H1 (cell line): ENCODE data around the gene GPSM1. TPM values are rescaled to one million over a fixed set of nuclear protein-coding genes. Genes with fewer than 3 reads are reported as not detected.

Experiments used
- CTCF ChIA-PET: fragments of 300-600 bp; sonication (Branson Sonifier 250); formaldehyde crosslinking; loops from one replicate; lab custom pipeline; 2021; ENCODE audit not compliant: partially characterized antibody; lab: Charles Lee
- POLR2A ChIA-PET: fragments of 300-600 bp; sonication (Branson Sonifier 250); formaldehyde crosslinking; loops from one replicate; lab custom pipeline; 2021; ENCODE audit warnings: inconsistent platforms; ENCODE audit not compliant: partially characterized antibody; lab: Charles Lee
- DNase-seq, 2 experiments: peaks; one replicate each; pipeline versions ENCODE4 v3.0.0 to v3.0.0-alpha.2; 2010 to 2022; ENCODE audit warnings: low spot score in 2 of 2, low read depth in 1 of 2, mixed read lengths in 1 of 2
- FAIRE-seq: peaks from 2 replicates; lab custom pipeline; 2011; peaks lifted over from hg19 to GRCh38; lab: Jason Lieb, UNC
- H2AFZ ChIP-seq: 2 replicates; pipeline ENCODE4 v1.8.1; 2012; ENCODE audit warnings: low read length, inconsistent platforms
- H2AK5ac ChIP-seq: 2 replicates; pipeline ENCODE4 v1.6.1; 2013; ENCODE audit warnings: low read depth, low read length
- H2BK120ac ChIP-seq: replicated peaks from 2 replicates; pipeline ENCODE3; 2013; ENCODE audit warnings: low read depth, low read length, inconsistent platforms
- H2BK12ac ChIP-seq: 2 replicates; pipeline ENCODE4 v1.6.1; 2013; ENCODE audit warnings: low read depth, low read length
- H2BK15ac ChIP-seq: 2 replicates; pipeline ENCODE4 v1.6.1; 2013; ENCODE audit warnings: low read length
- H2BK20ac ChIP-seq: 2 replicates; pipeline ENCODE4 v1.6.1; 2013; ENCODE audit warnings: low read length
- H2BK5ac ChIP-seq: 2 replicates; pipeline ENCODE4 v1.6.1; 2013; ENCODE audit warnings: low read depth, low read length
- H3K14ac ChIP-seq: 2 replicates; pipeline ENCODE4 v1.6.1; 2013; ENCODE audit warnings: inconsistent platforms; ENCODE audit not compliant: insufficient read length
- H3K18ac ChIP-seq: 2 replicates; pipeline ENCODE4 v1.6.1; 2013; ENCODE audit warnings: low read length; ENCODE audit errors: extremely low read depth
- H3K23ac ChIP-seq: 2 replicates; pipeline ENCODE4 v1.6.1; 2013; ENCODE audit warnings: inconsistent platforms; ENCODE audit not compliant: insufficient read length
- H3K23me2 ChIP-seq: 2 replicates; pipeline ENCODE4 v1.6.1; 2013; ENCODE audit warnings: low read depth, low read length
- H3K27ac ChIP-seq: 2 replicates; pipeline ENCODE4 v1.6.1; 2011; ENCODE audit warnings: low read depth, low read length, inconsistent platforms
- H3K27me3 ChIP-seq, 4 experiments: replicated peaks in 1 of 4; 1 replicate in 1 of 4; 2 replicates in 3 of 4; pipeline versions ENCODE4 v1.6.1 to v1.8.1; 2011 to 2013; ENCODE audit warnings: low read length in 3 of 4, mild to moderate bottlenecking in 3 of 4, inconsistent platforms in 2 of 4, mixed read lengths in 2 of 4, moderate library complexity in 1 of 4; ENCODE audit not compliant: control insufficient read depth in 3 of 4, insufficient read depth in 3 of 4; ENCODE audit errors: extremely low read depth in 1 of 4
- H3K36me3 ChIP-seq, 4 experiments: 2 replicates each; pipeline versions ENCODE4 v1.6.1 to v1.8.1; 2011 to 2013; ENCODE audit warnings: mild to moderate bottlenecking in 4 of 4, low read length in 3 of 4, moderate library complexity in 2 of 4, control low read depth in 1 of 4, inconsistent platforms in 1 of 4; ENCODE audit not compliant: insufficient read depth in 4 of 4, control insufficient read depth in 2 of 4
- H3K4ac ChIP-seq: replicated peaks from 2 replicates; pipeline ENCODE3; 2013; ENCODE audit warnings: low read length, low read depth, mixed read lengths, inconsistent platforms; ENCODE audit not compliant: insufficient read length
- H3K4me1 ChIP-seq, 4 experiments: replicated peaks in 1 of 4; 1 replicate in 1 of 4; 2 replicates in 3 of 4; pipeline versions ENCODE4 v1.6.1 to v1.8.1; 2011 to 2013; ENCODE audit warnings: low read length in 3 of 4, inconsistent platforms in 2 of 4, mixed read lengths in 1 of 4; ENCODE audit not compliant: insufficient read depth in 4 of 4, control insufficient read depth in 3 of 4
- H3K4me2 ChIP-seq, 2 experiments: 2 replicates each; pipeline versions ENCODE4 v1.6.1 to v1.8.1; 2011 to 2013; ENCODE audit warnings: low read depth in 2 of 2, low read length in 2 of 2, control low read depth in 1 of 2, inconsistent platforms in 1 of 2, mild to moderate bottlenecking in 1 of 2; ENCODE audit not compliant: insufficient read depth in 1 of 2
- H3K4me3 ChIP-seq, 4 experiments: fragments of 200-600, 300-600 bp in 1 of 4; sonication (generic), shearing (Covaris generic), sonication (Bioruptor Twin) in 1 of 4; 2 replicates each; pipeline versions ENCODE4 v1.5.1 to v1.8.1; 2011 to 2016; ENCODE audit warnings: low read length in 4 of 4, low read depth in 3 of 4, control low read depth in 2 of 4, inconsistent platforms in 2 of 4, mild to moderate bottlenecking in 2 of 4, mixed read lengths in 1 of 4, moderate library complexity in 1 of 4; ENCODE audit not compliant: insufficient read depth in 2 of 4; ENCODE audit errors: extremely low read depth in 1 of 4
- H3K56ac ChIP-seq: replicated peaks from 2 replicates; pipeline ENCODE3; 2013; ENCODE audit warnings: low read depth, mild to moderate bottlenecking, mixed read lengths, low read length, inconsistent platforms; ENCODE audit not compliant: insufficient read length
- H3K79me1 ChIP-seq: 2 replicates; pipeline ENCODE4 v1.6.1; 2013; ENCODE audit warnings: low read depth, low read length, control low read depth
- H3K79me2 ChIP-seq, 2 experiments: 2 replicates each; pipeline versions ENCODE4 v1.6.1 to v1.8.1; 2012 to 2013; ENCODE audit warnings: low read length in 2 of 2, mild to moderate bottlenecking in 2 of 2, inconsistent platforms in 1 of 2; ENCODE audit not compliant: insufficient read depth in 2 of 2, control insufficient read depth in 1 of 2
- H3K9ac ChIP-seq, 4 experiments: replicated peaks in 1 of 4; 1 replicate in 1 of 4; 2 replicates in 3 of 4; pipeline versions ENCODE4 v1.6.1 to v1.8.1; 2011 to 2013; ENCODE audit warnings: low read depth in 3 of 4, low read length in 3 of 4, control low read depth in 2 of 4, mild to moderate bottlenecking in 2 of 4, moderate library complexity in 2 of 4, inconsistent platforms in 1 of 4; ENCODE audit errors: extremely low read depth in 1 of 4
- H3K9me3 ChIP-seq, 2 experiments: 2 replicates each; pipeline versions ENCODE4 v1.6.1 to v1.8.1; 2012 to 2013; ENCODE audit warnings: mild to moderate bottlenecking in 2 of 2, moderate library complexity in 2 of 2, control low read depth in 1 of 2, inconsistent platforms in 1 of 2, low read depth in 1 of 2, low read length in 1 of 2, mixed read lengths in 1 of 2; ENCODE audit not compliant: insufficient read depth in 2 of 2
- H4K20me1 ChIP-seq, 2 experiments: replicated peaks in 1 of 2; 2 replicates each; pipeline versions ENCODE3 to v1.8.1; 2011 to 2013; ENCODE audit warnings: inconsistent platforms in 2 of 2, low read length in 2 of 2, mild to moderate bottlenecking in 1 of 2; ENCODE audit not compliant: insufficient read depth in 2 of 2, control insufficient read depth in 1 of 2
- H4K5ac ChIP-seq: 2 replicates; pipeline ENCODE4 v1.6.1; 2013; ENCODE audit warnings: low read length, low read depth, mixed read lengths, inconsistent platforms; ENCODE audit not compliant: insufficient read length
- H4K8ac ChIP-seq: 2 replicates; pipeline ENCODE4 v1.8.0; 2013; ENCODE audit warnings: mild to moderate bottlenecking, moderate library complexity, low read length, inconsistent platforms; ENCODE audit not compliant: insufficient read depth; ENCODE audit errors: extremely low read depth
- H4K91ac ChIP-seq: replicated peaks from 2 replicates; pipeline ENCODE3; 2013; ENCODE audit warnings: low read length, mixed read lengths, inconsistent platforms; ENCODE audit not compliant: insufficient read length
- EP300 ChIP-seq, 2 experiments: IDR thresholded peaks; 1 replicate in 1 of 2; 2 replicates in 1 of 2; pipeline ENCODE4 v1.6.1; 2011 to 2012; ENCODE audit warnings: low read depth in 2 of 2, low read length in 2 of 2, mild to moderate bottlenecking in 2 of 2, borderline replicate concordance in 1 of 2, inconsistent platforms in 1 of 2, moderate library complexity in 1 of 2
- GABPA ChIP-seq: IDR thresholded peaks from 2 replicates; pipeline ENCODE4 v1.6.1; 2011; ENCODE audit warnings: mild to moderate bottlenecking, low read length, moderate library complexity, borderline replicate concordance; ENCODE audit not compliant: insufficient read depth
- HDAC6 ChIP-seq: IDR thresholded peaks from one replicate; pipeline ENCODE4 v1.7.1; 2012; ENCODE audit warnings: low read depth, mild to moderate bottlenecking, inconsistent platforms, low read length, moderate library complexity
- JUN ChIP-seq: IDR thresholded peaks from 2 replicates; pipeline ENCODE4 v1.6.1; 2011; ENCODE audit warnings: low read depth, mild to moderate bottlenecking, improper control_type of control experiment, low read length
- POLR2AphosphoS5 ChIP-seq: IDR thresholded peaks from 2 replicates; pipeline ENCODE4 v1.6.1; 2011; ENCODE audit warnings: low read depth, low read length
- RBBP5 ChIP-seq: IDR thresholded peaks from 2 replicates; pipeline ENCODE4 v1.7.1; 2012; ENCODE audit warnings: low read depth, mild to moderate bottlenecking, inconsistent platforms, low read length, moderate library complexity, borderline replicate concordance
- SIN3A ChIP-seq, 2 experiments: IDR thresholded peaks in 1 of 2; conservative IDR thresholded peaks in 1 of 2; 2 replicates each; pipeline ENCODE4 v1.6.1; 2011 to 2012; ENCODE audit warnings: low read length in 2 of 2, improper control_type of control experiment in 1 of 2, low read depth in 1 of 2, mild to moderate bottlenecking in 1 of 2
- SIRT6 ChIP-seq: IDR thresholded peaks from one replicate; pipeline ENCODE4 v1.7.1; 2012; ENCODE audit warnings: low read length, inconsistent platforms
- SP2 ChIP-seq: IDR thresholded peaks from 2 replicates; pipeline ENCODE4 v1.6.1; 2012; ENCODE audit warnings: mild to moderate bottlenecking, low read length, inconsistent platforms
- WGBS, 2 experiments: shearing (Covaris generic) in 1 of 2; methylation state at CpG; one replicate each; pipeline versions ENCODE4 v1.1.6 to v1.1.7; 2013 to 2015; ENCODE audit warnings: low lambda C conversion rate in 2 of 2, mixed read lengths in 2 of 2, inconsistent platforms in 1 of 2, low coverage in 1 of 2, missing lambda C conversion rate in 1 of 2; ENCODE audit not compliant: insufficient replicate concordance in 2 of 2, insufficient coverage in 1 of 2, insufficient read length in 1 of 2; ENCODE audit errors: extremely low coverage in 1 of 2, missing lambda C conversion rate in 1 of 2; 5-methylcytosine and 5-hydroxymethylcytosine counted together
- polyA plus RNA-seq, 7 experiments: library from polyadenylated mRNA; depleted of rRNA in 3 of 7; stranded (reverse) in 5 of 7; unstranded in 2 of 7; fragments of >200 nt in 5 of 7; fragments of 200-250 nt in 2 of 7; gene quantifications; 1 replicate in 5 of 7; 2 replicates in 1 of 7; 4 replicates in 1 of 7; pipeline versions ENCODE4 v1.2.1 to v1.2.3, GENCODE V29; 2011 to 2013; ENCODE audit warnings: missing spikeins in 2 of 7, mixed read lengths in 2 of 7
- total RNA-seq: library from RNA; stranded (reverse); fragmentation: NEBNext Ultra II Directional; extraction: Animal tissue kit (Norgen Biotek cat#: 25700); gene quantifications from 2 replicates; pipeline ENCODE4 v1.2.1, GENCODE V29; 2021
- TF ChIP-seq, protein P1 (sequence below): IDR thresholded peaks from 2 replicates; pipeline ENCODE4 v1.6.1; 2011; ENCODE audit warnings: low read depth, mild to moderate bottlenecking, low read length; ENCODE audit not compliant: insufficient read depth

GPSM1 gene
- total and polyA plus RNA-seq, 2 of the 8 experiments (the other 6 are each of a cell fraction or from before 2014, with no cell fraction given): 12.8 to 18.0 TPM

- H2AFZ ChIP-seq: no peak overlapping the region
- H2BK20ac ChIP-seq: no peak overlapping the region
- no peak overlapping the region for H4K8ac ChIP-seq
- H2BK120ac ChIP-seq: no peak overlapping the region
- H2BK15ac ChIP-seq: peak overlapping the region; percentile 50; the same call in 1 of the 2 replicates
- no peak overlapping the region for H3K4me2 ChIP-seq
- H3K79me2 ChIP-seq: no peaks in the 10 kb centered on the region
- 88% methylated on average over 20 of the region's 22 CpGs; no CpG with 5 or more reads in 1 of the 2 experiments for WGBS, 2 experiments
- H3K27ac ChIP-seq: no peak overlapping the region
- peaks cover 0 to 3% (median 0%) of the 10 kb centered on the region in 4 experiments; a peak in 1 of 7 replicates for H3K4me1 ChIP-seq
- H4K5ac ChIP-seq: no peak overlapping the region
- no peak overlapping the region for H3K4me3 ChIP-seq
- FAIRE-seq: no peak
- no peaks in the 10 kb centered on the region; the same call in 1 of the 2 replicates for H3K79me1 ChIP-seq
- H3K27me3 ChIP-seq: no peaks in the 10 kb centered on the region; a peak in 1 of 7 replicates
- TF ChIP-seq RBBP5 (no peak), SIN3A (conservative IDR thresholded peaks at IDR 0.05 in 1 of 2, IDR thresholded peaks at IDR 0.05 in 1 of 2; ENCODE audit: low read depth in 1 of 2, low read length in 2 of 2) (no peak), GABPA (no peak), JUN (no peak), SP2 (no peak), SIRT6 (no peak), HDAC6 (no peak), EP300 (IDR thresholded peaks at IDR 0.05; ENCODE audit: borderline replicate concordance in 1 of 2, low read depth in 2 of 2, low read length in 2 of 2) (no peak), POLR2AphosphoS5 (no peak)
- TF ChIP-seq, protein P1, sequence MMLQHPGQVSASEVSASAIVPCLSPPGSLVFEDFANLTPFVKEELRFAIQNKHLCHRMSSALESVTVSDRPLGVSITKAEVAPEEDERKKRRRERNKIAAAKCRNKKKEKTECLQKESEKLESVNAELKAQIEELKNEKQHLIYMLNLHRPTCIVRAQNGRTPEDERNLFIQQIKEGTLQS: no peak
- H4K91ac ChIP-seq: peak overlapping the region; percentile 54
- peaks cover 25% of the 10 kb centered on the region for H3K23me2 ChIP-seq
- H3K36me3 ChIP-seq: no peaks in the 10 kb centered on the region; a peak in 1 of 8 replicates
- no peak overlapping the region for H3K9ac ChIP-seq
- peak overlapping the region; percentile 82 for H3K56ac ChIP-seq
- ChIA-PET POLR2A (no interaction called here), CTCF (interaction anchor here (0.5 kb wide), 1 partner anchor 9 kb away, joined by 3 read pairs; no protein-coding TSS in a partner anchor)
- H2BK5ac ChIP-seq: peak overlapping the region; percentile 61; the same call in 1 of the 2 replicates
- no peak overlapping the region for H3K18ac ChIP-seq
- H4K20me1 ChIP-seq: peaks cover 0 to 20% of the 10 kb centered on the region in 2 experiments
- peak overlapping the region; percentile 99 for H2AK5ac ChIP-seq
- H3K23ac ChIP-seq: peak overlapping the region; percentile 20
- H3K4ac ChIP-seq: no peak overlapping the region
- DNase-seq: no peak
- H2BK12ac ChIP-seq: peak overlapping the region; percentile 64; the same call in 1 of the 2 replicates
- H3K9me3 ChIP-seq: no peaks in the 10 kb centered on the region
- H3K14ac ChIP-seq: no peak overlapping the region
Observed at GRCh38 chr9:136309101-136309801, 18.1 kb upstream of the GPSM1 start.
